Spleen (tissue), 7 donors: ENCODE measurements around the gene PMP22.

ENCODE experiments used
- CTCF ChIP-seq, 11 experiments: fragments of 200-600 bp in 7 of 11; fragments of 450-650 bp in 4 of 11; sonication (generic) in 4 of 11; IDR thresholded peaks in 8 of 11; conservative IDR thresholded peaks in 3 of 11; 1 replicate in 7 of 11; 2 replicates in 4 of 11; pipeline versions ENCODE4 v1.4.0 to v1.8.0; 2016 to 2021; ENCODE audit warnings: antibody characterized with exemption in 11 of 11, inconsistent platforms in 4 of 11, mild to moderate bottlenecking in 1 of 11
- POLR2A ChIP-seq, 3 donors: fragments of 450-650 bp; IDR thresholded peaks; one replicate each; pipeline ENCODE4 v1.5.1; 2017; ENCODE audit warnings: antibody characterized with exemption in 3 of 3, mild to moderate bottlenecking in 1 of 3
- POLR2AphosphoS5 ChIP-seq, 3 donors: sonication (generic); formaldehyde crosslinking; IDR thresholded peaks; one replicate each; pipeline ENCODE4 v1.5.1; 2017; ENCODE audit warnings: antibody characterized with exemption in 3 of 3
- donor health status: DM: no; HTN: no; CAD: no; lungs with moderate emphysema.
- donor health status: DM: no; HTN: no; CAD: no.
- donor health status: DM: no; HTN: no; CAD: no.

GRCh38 chr17:15281909-15282308, 16.8 kb upstream of the PMP22 start:
- no peak for TF ChIP-seq CTCF (IDR thresholded peaks at IDR 0.05 in 8 of 11, conservative IDR thresholded peaks at IDR 0.05 in 3 of 11)
- TF ChIP-seq POLR2A (IDR thresholded peaks at IDR 0.05), result no peak
- TF ChIP-seq POLR2AphosphoS5 (IDR thresholded peaks at IDR 0.05), result no peak
